ENCODE data around the gene MRRF. TPM values are rescaled to one million over a fixed set of nuclear protein-coding genes. Genes with fewer than 3 reads are reported as not detected.

MRRF gene
- total RNA-seq, 6 donors from 2014 or later = 21.4 to 54.5 (median 29.7) TPM

DNA sequence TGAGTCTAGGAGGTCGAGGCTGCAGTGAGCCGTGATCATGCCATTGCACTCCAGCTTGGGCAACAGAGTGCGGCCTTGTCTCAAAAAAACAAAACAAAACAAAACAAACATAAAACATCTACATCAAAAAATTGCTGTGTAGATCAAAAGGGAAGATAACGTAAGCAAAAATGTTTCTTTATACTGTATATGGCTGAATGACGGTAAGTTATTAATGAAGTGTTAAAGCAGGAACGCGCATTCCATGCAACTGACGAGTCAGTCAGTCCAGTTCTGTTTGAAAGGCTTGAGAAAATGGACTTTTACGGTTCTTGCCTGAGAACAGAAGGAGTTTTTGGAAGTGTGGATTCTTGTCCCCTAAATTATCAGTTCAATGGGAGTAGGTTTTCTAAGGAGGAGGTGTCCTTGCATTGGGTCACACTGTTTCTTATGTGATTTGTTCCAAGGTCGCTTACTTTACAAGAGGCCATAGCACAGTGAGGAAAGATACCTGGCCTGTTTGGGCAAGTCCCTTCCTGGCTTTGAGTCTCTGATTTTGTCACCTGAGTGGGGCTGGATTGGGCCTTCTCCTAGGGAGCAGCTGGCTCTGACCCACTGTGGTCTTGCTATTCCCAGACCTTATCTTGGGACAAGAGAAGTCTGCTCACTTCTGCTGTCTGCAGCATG is 99.6 kb downstream of the MRRF start:
- ATAC-seq (ENCODE audit: low FRiP score in 2 of 2) = no peak
- no peak for DNase-seq
- peaks cover 0 to 2% (median 0%) of the 10 kb centered on the region in 4 donors for H3K4me1 ChIP-seq
- H3K9me3 ChIP-seq = no peaks in the 10 kb centered on the region
- H3K27me3 ChIP-seq = no peaks in the 10 kb centered on the region
- TF ChIP-seq EP300 (IDR thresholded peaks at IDR 0.05) = no peak
- TF ChIP-seq CTCF (IDR thresholded peaks at IDR 0.05) = no peak
- no peak for TF ChIP-seq POLR2AphosphoS5 (IDR thresholded peaks at IDR 0.05)
- no peak for TF ChIP-seq POLR2A (IDR thresholded peaks at IDR 0.05)
- H3K27ac ChIP-seq = no peak overlapping the region
- H3K4me3 ChIP-seq = no peak overlapping the region
- H3K36me3 ChIP-seq = no peaks in the 10 kb centered on the region
- WGBS, 2 donors = 83 to 84% methylated on average over 10 of the region's 10 CpGs

GRCh38 chr9:122364783-122365150 is 100.1 kb downstream of the MRRF start:
- TF ChIP-seq POLR2A (IDR thresholded peaks at IDR 0.05) (no peak), POLR2AphosphoS5 (IDR thresholded peaks at IDR 0.05) (no peak), CTCF (IDR thresholded peaks at IDR 0.05) (no peak), EP300 (IDR thresholded peaks at IDR 0.05) (no peak)
- H3K9me3 ChIP-seq = no peaks in the 10 kb centered on the region
- no peaks in the 10 kb centered on the region for H3K27me3 ChIP-seq
- ATAC-seq (ENCODE audit: low FRiP score in 2 of 2) (peak in 1 of 2 donors; percentile 73), DNase-seq (no peak)
- H3K27ac ChIP-seq = no peak overlapping the region
- H3K4me3 ChIP-seq = no peak overlapping the region
- no peaks in the 10 kb centered on the region for H3K36me3 ChIP-seq
- peaks cover 0 to 2% (median 0%) of the 10 kb centered on the region in 4 donors for H3K4me1 ChIP-seq
- 75 to 77% methylated on average over 10 of the region's 10 CpGs for WGBS, 2 donors

DNA sequence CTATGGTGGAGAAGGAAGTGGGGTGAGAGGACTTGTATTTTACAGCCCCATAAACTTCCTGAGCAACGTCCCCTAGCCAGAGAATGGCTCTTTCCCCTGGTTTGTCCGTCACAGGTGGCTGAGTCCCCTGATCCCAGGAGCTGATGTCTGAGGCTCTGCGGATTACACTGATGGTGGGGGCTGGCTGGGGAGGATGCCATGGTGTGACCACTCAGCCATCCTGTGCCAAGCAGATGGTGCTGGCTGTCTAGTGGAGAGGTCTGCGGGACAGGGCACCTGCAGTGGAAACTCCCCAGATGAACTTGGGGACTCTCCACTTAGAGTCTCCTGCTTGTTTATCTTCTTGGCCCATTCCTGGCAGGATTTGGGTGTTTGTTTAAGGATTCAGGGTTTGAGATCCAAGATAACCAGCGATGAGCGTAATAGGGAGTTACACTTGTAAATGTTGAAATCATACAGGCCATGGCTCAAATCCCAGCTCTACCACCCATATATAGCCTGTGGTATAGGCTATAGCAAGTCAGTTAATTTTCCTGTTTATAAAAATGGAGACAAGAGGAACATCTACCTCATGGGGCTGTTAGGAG is 101.5 kb downstream of the MRRF start:
- ATAC-seq (ENCODE audit: low FRiP score in 2 of 2) = no peak
- Histone ChIP-seq H3K9me3 (no peaks in the 10 kb centered on the region), H3K27me3 (no peaks in the 10 kb centered on the region), H3K27ac (no peak overlapping the region), H3K4me3 (no peak overlapping the region), H3K4me1 (peaks cover 7 to 14% (median 11%) of the 10 kb centered on the region in 4 donors), H3K36me3 (no peaks in the 10 kb centered on the region)
- 49 to 63% methylated on average over 4 to 6 of the region's 6 CpGs for WGBS, 2 donors
- DNase-seq = no peak
- TF ChIP-seq POLR2A (IDR thresholded peaks at IDR 0.05) (no peak), POLR2AphosphoS5 (IDR thresholded peaks at IDR 0.05) (no peak), CTCF (IDR thresholded peaks at IDR 0.05) (no peak), EP300 (IDR thresholded peaks at IDR 0.05) (no peak)

DNA sequence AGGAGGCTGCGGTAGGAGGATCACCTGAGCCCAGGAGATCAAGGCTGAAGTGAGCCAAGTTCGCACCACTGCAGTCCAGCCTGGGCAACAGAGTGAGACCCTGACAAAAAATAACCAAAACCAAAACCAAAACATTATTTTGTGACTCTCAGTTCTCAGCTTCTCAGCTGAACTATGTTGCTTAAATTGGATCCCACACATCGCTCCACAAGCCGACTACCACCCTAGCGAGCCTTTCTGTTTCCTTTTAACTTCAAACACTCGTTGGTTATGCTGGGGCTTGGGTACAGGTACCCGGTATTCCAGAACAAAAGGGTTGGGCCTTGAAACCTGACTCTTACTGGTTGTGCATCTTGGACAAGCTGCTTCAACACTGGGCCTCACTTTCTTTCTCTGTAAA is 102.4 kb downstream of the MRRF start:
- Histone ChIP-seq H3K4me3 (no peak overlapping the region), H3K4me1 (peaks cover 10 to 20% (median 19%) of the 10 kb centered on the region in 4 donors), H3K27me3 (no peaks in the 10 kb centered on the region), H3K27ac (no peak overlapping the region), H3K36me3 (no peaks in the 10 kb centered on the region), H3K9me3 (no peaks in the 10 kb centered on the region)
- DNase-seq (no peak), ATAC-seq (ENCODE audit: low FRiP score in 2 of 2) (no peak)
- TF ChIP-seq EP300 (IDR thresholded peaks at IDR 0.05) = no peak
- no peak for TF ChIP-seq POLR2AphosphoS5 (IDR thresholded peaks at IDR 0.05)
- TF ChIP-seq CTCF (IDR thresholded peaks at IDR 0.05) = no peak
- no peak for TF ChIP-seq POLR2A (IDR thresholded peaks at IDR 0.05)
- WGBS, 2 donors = 88 to 95% methylated on average over 7 of the region's 7 CpGs
